Adipocyte (in vitro differentiated cells): ENCODE data around the gene LAYN.
A peak's percentile ranks its signal among the peaks of the same experiment; 100 is the strongest.

Source experiments
- DNase-seq: peaks from one replicate; pipeline ENCODE4 v3.0.0-alpha.2; 2015; ENCODE audit warnings: low read depth
- H3K27me3 ChIP-seq: replicated peaks from 2 replicates; pipeline ENCODE4 v1.7.0; 2013; ENCODE audit warnings: mild to moderate bottlenecking, low read length, moderate library complexity; ENCODE audit not compliant: control insufficient read depth, insufficient read depth
- H3K36me3 ChIP-seq: 2 replicates; pipeline ENCODE4 v1.7.0; 2013; ENCODE audit warnings: low read length, mild to moderate bottlenecking, moderate library complexity; ENCODE audit not compliant: control insufficient read depth, insufficient read depth, severe bottlenecking
- H3K4me1 ChIP-seq: 2 replicates; pipeline ENCODE4 v1.7.0; 2013; ENCODE audit warnings: mild to moderate bottlenecking, low read length, moderate library complexity; ENCODE audit not compliant: control insufficient read depth, insufficient read depth
- H3K4me3 ChIP-seq: 2 replicates; pipeline ENCODE4 v1.7.0; 2013; ENCODE audit warnings: mild to moderate bottlenecking, low read length, moderate library complexity
- H3K9ac ChIP-seq: 2 replicates; pipeline ENCODE4 v1.7.0; 2013; ENCODE audit warnings: mild to moderate bottlenecking, low read length, moderate library complexity
- H3K9me3 ChIP-seq: 2 replicates; pipeline ENCODE4 v1.7.0; 2013; ENCODE audit warnings: mild to moderate bottlenecking, low read length, moderate library complexity; ENCODE audit not compliant: control insufficient read depth

Gene LAYN

DNA sequence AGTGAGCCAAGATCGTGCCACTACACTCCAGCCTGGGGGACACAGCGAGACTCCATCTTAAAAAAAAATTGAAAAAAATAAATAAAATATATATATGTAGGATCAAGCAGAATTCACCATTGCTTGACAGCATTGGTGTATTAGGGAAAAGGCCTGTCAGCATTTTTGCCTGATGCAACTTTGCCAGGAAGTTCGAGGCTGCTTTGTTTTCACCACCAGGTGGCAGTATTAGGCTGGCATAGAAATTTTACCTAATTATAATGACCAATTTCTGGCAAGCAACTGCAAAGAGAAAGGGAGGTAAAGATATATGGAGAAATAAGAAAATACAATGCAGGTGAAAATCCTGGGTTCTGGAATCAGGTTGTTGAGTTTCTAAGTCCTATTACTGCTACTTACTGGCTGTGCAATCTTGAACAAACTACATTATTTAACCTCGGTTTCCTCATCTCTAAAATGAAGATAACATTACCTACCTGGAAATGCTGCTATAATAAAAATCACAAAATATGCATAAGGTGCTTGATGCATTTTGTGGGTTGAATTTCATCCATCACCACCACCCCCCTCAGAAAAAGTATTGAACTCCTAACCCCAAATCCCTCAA, 24.7 kb downstream of the LAYN start:
- Histone ChIP-seq H3K4me3 (no peak overlapping the region), H3K9ac (no peak overlapping the region), H3K36me3 (peaks cover 4% of the 10 kb centered on the region), H3K27me3 (no peaks in the 10 kb centered on the region), H3K4me1 (peaks cover 25% of the 10 kb centered on the region), H3K9me3 (no peaks in the 10 kb centered on the region)
- DNase-seq: peak; percentile 93

- DNase-seq: no peak
- H3K4me3 ChIP-seq: no peak overlapping the region
- no peaks in the 10 kb centered on the region for H3K36me3 ChIP-seq
- H3K27me3 ChIP-seq: no peaks in the 10 kb centered on the region
- no peak overlapping the region for H3K9ac ChIP-seq
- H3K9me3 ChIP-seq: no peaks in the 10 kb centered on the region
- H3K4me1 ChIP-seq: peaks cover 15% of the 10 kb centered on the region
Measured at GRCh38 chr11:111566324-111566723, 25.8 kb downstream of the LAYN start.

GRCh38 chr11:111569476-111569875, 29.0 kb downstream of the LAYN start:
- no peaks in the 10 kb centered on the region for H3K9me3 ChIP-seq
- no peak for DNase-seq
- H3K27me3 ChIP-seq: no peaks in the 10 kb centered on the region
- H3K9ac ChIP-seq: no peak overlapping the region
- H3K36me3 ChIP-seq: no peaks in the 10 kb centered on the region
- peaks cover 14% of the 10 kb centered on the region for H3K4me1 ChIP-seq
- H3K4me3 ChIP-seq: no peak overlapping the region

DNA sequence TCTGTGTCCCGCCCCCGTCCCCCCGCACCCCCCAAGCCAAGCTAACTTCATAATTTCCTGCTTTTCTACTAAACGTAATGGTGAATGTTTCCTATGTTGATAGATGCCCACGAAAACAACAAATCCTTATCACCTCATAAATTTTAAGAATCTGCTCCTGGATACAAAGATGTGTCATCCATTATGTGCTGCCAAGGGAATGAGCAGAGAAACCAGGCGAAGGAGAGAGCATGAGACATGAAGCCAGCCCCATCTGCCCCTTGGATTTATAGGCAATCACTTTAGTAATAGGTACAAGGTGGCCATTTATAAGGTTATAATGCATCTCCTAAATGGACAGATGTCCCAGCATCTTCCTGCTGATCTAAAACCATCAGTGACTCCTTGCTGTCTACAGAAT, 30.3 kb downstream of the LAYN start:
- Histone ChIP-seq H3K27me3 (no peaks in the 10 kb centered on the region), H3K4me3 (no peak overlapping the region), H3K9me3 (no peaks in the 10 kb centered on the region), H3K36me3 (no peaks in the 10 kb centered on the region), H3K4me1 (peaks cover 18% of the 10 kb centered on the region), H3K9ac (no peak overlapping the region)
- no peak for DNase-seq

- peaks cover 18% of the 10 kb centered on the region for H3K4me1 ChIP-seq
- no peaks in the 10 kb centered on the region for H3K36me3 ChIP-seq
- no peaks in the 10 kb centered on the region for H3K9me3 ChIP-seq
- no peak for DNase-seq
- H3K27me3 ChIP-seq: no peaks in the 10 kb centered on the region
- no peak overlapping the region for H3K9ac ChIP-seq
- no peak overlapping the region for H3K4me3 ChIP-seq
Measured at GRCh38 chr11:111571829-111572501, 31.4 kb downstream of the LAYN start.

- no peak for DNase-seq
- no peaks in the 10 kb centered on the region for H3K36me3 ChIP-seq
- H3K9ac ChIP-seq: no peak overlapping the region
- peaks cover 18% of the 10 kb centered on the region for H3K4me1 ChIP-seq
- no peaks in the 10 kb centered on the region for H3K9me3 ChIP-seq
- H3K4me3 ChIP-seq: no peak overlapping the region
- H3K27me3 ChIP-seq: no peaks in the 10 kb centered on the region
Measured at GRCh38 chr11:111572581-111572980, 32.1 kb downstream of the LAYN start.

DNA sequence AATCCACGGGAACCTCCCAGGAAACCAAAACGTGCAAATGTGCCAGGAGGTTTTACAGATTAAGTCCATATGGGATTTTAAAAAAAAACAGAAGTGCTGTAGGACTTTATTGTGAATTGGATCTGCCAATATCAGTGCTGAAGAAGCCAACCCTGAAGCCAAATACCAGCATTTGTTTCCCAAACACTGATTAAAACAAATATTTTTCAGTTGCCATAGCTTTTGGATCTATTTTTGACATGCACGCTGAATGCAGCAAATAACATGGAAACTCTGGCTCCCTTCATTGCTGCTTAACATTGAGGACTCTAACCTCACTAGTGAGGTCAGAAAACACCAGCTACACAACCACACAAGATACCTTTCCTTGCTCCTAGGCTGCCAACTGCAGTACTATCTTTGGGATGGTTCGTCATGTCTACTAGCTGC, 33.3 kb downstream of the LAYN start:
- peak overlapping the region; percentile 77 for H3K4me3 ChIP-seq
- peak overlapping the region; percentile 64 for H3K9ac ChIP-seq
- no peaks in the 10 kb centered on the region for H3K27me3 ChIP-seq
- no peaks in the 10 kb centered on the region for H3K9me3 ChIP-seq
- H3K36me3 ChIP-seq: no peaks in the 10 kb centered on the region
- H3K4me1 ChIP-seq: peaks cover 18% of the 10 kb centered on the region
- DNase-seq: peak; percentile 48

DNA sequence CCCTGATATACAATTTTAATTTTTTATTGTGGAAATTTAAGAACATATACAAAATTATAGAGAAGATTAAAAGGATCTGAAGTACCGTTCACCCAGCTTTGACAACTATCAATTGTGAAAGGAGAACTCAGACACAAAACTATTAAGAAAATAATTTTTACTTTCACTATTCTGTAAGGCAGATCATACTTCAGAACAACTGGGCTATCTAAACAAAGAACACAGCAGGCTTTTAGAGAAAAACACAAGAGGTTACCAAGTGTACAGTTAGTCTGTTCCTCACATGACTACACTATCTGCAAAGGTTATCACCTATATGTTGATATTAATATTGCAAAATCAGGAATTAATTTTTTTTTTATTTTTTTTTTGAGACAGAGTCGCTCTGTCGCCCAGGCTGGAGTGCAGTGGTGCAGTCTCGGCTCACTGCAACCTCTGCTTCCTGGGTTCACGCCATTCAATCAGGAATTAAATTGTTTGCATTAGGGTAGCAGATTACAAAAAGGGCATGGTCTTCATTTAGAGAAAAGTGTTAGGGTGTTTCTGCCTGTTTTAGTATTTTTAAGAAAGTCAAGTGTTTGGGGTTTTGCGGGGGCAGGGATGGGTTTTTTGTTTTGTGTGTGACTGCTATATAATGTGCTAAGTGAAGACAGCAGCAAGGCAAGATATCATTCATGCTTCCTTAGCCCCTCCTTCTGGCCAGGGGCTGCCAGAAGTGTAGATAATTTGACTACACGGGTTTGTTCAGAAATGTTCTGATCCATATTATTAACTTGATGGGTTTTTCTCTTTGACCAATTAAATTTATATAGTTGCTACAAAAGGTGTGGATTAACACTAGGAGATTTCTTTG, 34.1 kb downstream of the LAYN start:
- DNase-seq: no peak
- Histone ChIP-seq H3K9me3 (no peaks in the 10 kb centered on the region), H3K36me3 (no peaks in the 10 kb centered on the region), H3K4me3 (peak overlapping the region; percentile 77), H3K4me1 (peaks cover 18% of the 10 kb centered on the region), H3K9ac (peak overlapping the region; percentile 64), H3K27me3 (no peaks in the 10 kb centered on the region)

- Histone ChIP-seq H3K4me3 (no peak overlapping the region), H3K9me3 (no peaks in the 10 kb centered on the region), H3K4me1 (peaks cover 18% of the 10 kb centered on the region), H3K27me3 (no peaks in the 10 kb centered on the region), H3K36me3 (no peaks in the 10 kb centered on the region), H3K9ac (no peak overlapping the region)
- DNase-seq: no peak
Measured at GRCh38 chr11:111575740-111576139, 35.2 kb downstream of the LAYN start.

DNA sequence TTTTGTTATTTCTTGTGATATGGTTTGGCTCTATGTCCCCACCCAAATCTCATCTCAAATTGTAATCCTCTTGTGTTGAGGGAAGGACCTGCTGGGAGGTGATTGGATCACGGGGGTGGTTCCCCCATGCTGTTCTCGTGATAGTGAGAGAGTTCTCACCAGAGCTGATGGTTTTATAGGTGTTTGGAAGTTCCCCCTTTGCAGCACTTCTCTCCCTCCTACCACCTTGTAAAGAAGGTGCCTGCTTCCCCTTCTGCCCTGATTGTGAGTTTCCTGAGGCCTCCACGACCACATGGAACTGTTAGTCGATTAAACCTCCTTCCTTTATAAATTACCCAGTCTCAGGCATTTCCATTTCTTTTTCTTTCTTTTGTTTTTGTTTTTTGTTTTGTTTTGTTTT, 37.3 kb downstream of the LAYN start:
- H3K9me3 ChIP-seq: no peaks in the 10 kb centered on the region
- H3K36me3 ChIP-seq: no peaks in the 10 kb centered on the region
- H3K9ac ChIP-seq: no peak overlapping the region
- peaks cover 10% of the 10 kb centered on the region for H3K4me1 ChIP-seq
- no peak for DNase-seq
- H3K27me3 ChIP-seq: no peaks in the 10 kb centered on the region
- no peak overlapping the region for H3K4me3 ChIP-seq

DNA sequence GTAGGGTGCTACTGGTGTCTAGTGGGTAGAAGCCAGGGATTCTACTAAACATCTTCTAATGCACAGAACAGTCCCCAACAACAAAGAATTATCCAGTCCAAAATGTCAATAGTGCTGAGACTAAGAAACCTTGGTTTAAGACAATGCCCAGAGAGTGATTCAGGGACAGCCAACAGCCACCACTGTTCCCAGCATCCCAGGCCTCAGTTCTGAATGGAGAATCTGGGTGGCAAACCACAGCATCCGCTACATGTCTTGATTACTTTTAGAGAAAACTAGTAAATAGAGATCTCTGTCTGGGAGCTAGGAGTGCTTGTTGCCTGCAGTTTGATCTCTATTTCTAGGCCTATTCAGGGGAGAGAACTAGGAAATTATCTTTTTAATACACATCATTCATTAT, 40.8 kb downstream of the LAYN start:
- Histone ChIP-seq H3K4me3 (no peak overlapping the region), H3K27me3 (no peaks in the 10 kb centered on the region), H3K9me3 (no peaks in the 10 kb centered on the region), H3K4me1 (no peaks in the 10 kb centered on the region), H3K36me3 (no peaks in the 10 kb centered on the region), H3K9ac (no peak overlapping the region)
- DNase-seq: no peak
